ENCODE data around the gene PLEKHG5.

Gene PLEKHG5

GRCh38 chr1:6509220-6509918 is 17.9 kb upstream of the PLEKHG5 start:
- no peak for DNase-seq (ENCODE audit: low read depth in 2 of 2)

GRCh38 chr1:6508816-6509189 is 17.3 kb upstream of the PLEKHG5 start:
- no peak for DNase-seq (ENCODE audit: low read depth in 2 of 2)

DNA sequence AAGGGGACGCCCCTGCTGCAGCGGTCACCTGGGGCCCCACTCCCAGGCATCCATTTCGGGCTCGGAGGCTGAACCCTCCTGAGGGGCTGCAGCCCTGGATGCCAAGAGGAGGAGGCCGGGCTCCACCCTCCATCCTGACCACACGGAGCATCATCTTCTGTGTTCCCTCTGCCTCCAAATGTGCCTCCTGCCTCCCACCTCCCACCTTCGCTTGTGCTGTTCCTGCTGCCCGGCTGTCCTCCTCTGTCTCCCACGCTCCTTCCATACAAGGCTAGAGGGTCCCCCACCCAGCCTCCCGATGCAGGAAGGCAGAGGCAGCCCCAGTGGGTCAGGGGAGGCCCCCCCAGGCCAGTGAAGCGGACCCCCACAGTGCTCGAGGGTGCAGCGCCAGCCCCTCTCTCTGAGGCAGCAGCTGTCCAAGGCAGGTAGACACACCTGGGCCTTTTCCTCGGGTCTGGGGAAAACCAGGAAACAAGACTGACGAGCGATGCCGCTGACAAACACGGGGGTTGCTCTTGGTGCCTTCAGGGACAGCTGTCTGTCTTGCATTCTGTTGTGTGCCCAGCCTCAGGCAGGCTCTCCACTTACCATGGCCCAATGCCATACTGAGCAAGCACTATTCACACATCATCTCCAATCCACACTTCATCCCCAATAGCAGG is 16.8 kb upstream of the PLEKHG5 start:
- DNase-seq (ENCODE audit: low read depth in 2 of 2) = no peak

DNA sequence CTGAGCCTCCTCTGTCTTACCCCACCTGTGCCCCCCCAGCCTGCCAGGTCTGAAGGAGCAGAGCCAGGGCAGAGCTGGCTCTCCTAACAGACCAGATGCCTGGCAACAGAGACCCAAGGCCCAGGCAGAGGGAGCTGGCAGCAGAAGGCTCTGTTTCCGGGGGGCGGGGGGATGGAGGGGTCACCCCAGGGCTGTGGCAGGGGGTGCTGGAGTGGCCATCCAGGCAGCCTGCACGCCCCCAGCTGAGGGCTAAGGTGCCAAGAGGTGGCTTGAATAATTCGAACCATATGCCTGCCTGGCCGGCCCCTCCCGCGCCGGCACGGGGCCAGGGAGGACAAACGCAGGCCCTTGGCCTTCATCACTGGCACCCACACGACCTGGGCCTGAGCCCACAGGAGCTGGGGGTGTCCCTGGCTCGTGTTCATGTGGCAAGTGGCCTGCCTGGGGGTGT is 16.0 kb upstream of the PLEKHG5 start:
- no peak for DNase-seq (ENCODE audit: low read depth in 2 of 2)

GRCh38 chr1:6507037-6507428 is 15.6 kb upstream of the PLEKHG5 start:
- DNase-seq (ENCODE audit: low read depth in 2 of 2) = no peak

DNA sequence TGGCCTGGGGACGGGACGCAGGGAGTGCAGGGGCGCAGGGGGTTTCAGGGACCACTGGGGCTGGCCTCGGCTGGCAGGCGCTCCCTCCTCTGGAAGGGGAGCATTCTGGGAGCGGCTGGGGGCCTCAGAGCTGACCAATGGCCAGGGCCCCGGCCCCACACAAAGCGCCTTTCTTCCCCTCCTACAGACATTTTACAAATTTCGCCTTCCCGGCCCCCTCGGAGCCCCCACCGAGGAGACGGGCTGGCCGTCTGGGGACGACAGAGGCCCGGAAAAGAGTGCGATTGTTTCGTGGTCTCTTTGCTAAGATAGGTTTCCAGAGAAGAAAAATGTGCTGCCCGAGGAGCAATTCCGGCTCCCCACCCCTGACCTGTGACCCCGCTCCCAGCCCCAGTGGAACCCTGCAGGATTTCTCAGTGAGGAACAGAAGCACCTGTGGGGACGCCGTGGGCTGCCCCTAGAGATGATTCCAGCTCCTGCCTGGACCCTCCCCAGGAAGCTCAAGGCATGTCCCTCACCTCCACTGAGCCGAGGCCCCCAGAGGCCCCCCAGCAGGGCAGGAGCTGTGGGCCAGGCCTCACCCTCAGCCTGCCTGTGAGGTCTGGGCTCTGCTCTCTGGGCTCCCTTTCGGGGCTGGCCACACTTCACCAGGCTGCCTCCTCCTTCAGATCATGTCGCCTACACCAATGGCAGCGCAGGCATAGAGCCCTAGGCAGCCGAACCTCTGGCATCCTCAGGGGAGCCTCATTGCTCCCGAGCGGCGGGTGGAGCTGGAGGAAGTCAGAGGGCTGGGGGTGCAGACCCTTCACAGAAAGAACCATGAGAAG is 15.0 kb upstream of the PLEKHG5 start:
- DNase-seq (ENCODE audit: low read depth in 2 of 2) = no peak

DNA sequence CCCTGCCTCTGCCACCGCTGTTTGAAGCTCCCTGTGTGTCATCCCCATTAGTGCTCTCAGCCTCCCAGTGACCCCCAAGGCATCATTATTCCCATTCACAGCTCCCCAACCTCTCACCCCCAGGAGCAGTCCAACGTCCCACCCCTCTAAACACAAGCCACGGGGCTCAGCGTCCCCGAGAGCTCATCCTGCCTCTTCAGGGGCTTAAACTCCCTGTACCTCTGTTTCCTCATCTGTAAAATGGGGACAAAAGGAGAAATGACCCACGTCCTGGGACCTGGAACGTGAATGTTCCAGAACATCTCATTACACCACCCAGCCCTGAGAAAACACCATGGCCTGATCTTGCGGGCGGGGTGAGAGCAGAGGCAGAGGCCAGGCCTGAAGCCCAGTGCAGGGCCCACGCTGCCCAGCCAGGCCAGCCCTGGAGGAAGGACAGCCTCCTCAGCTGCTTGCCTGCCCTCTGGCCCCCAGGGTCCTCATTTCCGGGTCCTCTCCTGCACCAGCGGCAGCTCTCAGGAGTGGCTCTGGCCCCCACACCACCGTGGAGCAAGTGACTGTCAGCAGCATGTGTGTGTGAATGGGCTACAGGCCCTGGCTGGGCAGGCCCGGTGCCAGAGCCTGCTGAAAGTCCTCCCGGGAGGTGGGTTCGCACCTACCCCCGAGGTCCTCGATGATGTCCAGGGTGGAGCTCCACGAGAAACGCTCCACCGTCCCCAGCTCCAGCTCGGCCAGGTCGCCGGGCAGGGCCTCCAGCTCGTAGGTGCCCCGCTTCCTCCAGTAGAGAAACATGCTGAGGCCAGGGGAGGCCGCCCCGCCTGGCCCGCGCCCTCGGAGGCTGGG is 14.1 kb upstream of the PLEKHG5 start:
- DNase-seq (ENCODE audit: low read depth in 2 of 2) = no peak

DNA sequence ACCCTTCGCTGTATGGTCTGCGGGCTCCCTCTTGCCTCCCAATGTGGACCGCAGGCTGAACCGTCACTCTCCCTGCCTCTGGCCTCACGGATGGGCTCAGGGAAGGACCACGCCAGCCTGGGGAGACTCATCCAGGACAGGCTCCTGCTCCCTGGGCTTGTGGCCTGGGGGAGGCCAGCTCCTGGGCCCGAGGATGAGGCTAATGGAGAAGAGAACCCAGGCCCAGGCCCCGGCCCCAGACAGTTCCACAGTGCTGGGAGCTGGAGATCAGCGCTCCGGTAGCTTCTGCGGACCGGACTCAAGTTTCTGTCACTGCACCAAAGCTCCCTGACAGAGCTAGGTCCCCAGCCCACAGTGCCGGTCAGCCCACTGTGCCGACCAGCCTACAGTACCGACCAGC is 13.4 kb upstream of the PLEKHG5 start:
- DNase-seq (ENCODE audit: low read depth in 2 of 2) = no peak

DNA sequence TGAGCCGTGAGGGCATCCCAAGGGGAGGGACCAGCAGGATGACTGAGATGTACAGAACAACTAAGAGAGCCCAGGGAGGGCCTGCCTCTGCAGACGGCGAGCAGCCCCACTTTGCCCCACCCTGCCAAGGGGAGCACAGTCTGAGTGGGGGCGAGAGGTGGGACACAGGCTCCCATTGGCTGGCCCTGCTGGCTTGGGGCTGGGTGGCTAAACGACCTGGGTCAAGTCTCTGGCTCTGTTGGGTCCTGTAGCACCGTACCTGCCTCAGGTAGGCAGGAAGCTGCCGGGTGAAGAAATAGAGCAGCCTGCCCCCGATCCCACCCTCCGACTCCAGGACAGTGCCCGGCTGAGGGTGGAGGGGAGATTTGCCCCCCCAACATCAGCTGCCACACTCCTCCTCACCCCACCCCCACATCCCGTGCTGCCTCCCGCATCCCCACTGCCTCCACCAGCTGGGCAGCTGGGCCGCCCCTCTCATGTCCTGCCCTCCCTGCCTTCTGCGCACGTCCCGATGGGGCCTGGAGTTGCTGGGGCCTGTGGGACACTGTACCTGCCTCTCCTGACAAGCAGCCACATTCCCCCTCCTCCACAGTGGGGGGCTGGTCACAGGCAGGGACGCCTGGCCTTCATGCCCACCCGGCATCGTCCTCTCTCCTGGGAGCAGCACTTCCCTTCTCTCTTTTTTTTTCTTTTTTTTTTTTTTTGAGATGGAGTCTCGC is 12.6 kb upstream of the PLEKHG5 start:
- no peak for DNase-seq (ENCODE audit: low read depth in 2 of 2)

DNA sequence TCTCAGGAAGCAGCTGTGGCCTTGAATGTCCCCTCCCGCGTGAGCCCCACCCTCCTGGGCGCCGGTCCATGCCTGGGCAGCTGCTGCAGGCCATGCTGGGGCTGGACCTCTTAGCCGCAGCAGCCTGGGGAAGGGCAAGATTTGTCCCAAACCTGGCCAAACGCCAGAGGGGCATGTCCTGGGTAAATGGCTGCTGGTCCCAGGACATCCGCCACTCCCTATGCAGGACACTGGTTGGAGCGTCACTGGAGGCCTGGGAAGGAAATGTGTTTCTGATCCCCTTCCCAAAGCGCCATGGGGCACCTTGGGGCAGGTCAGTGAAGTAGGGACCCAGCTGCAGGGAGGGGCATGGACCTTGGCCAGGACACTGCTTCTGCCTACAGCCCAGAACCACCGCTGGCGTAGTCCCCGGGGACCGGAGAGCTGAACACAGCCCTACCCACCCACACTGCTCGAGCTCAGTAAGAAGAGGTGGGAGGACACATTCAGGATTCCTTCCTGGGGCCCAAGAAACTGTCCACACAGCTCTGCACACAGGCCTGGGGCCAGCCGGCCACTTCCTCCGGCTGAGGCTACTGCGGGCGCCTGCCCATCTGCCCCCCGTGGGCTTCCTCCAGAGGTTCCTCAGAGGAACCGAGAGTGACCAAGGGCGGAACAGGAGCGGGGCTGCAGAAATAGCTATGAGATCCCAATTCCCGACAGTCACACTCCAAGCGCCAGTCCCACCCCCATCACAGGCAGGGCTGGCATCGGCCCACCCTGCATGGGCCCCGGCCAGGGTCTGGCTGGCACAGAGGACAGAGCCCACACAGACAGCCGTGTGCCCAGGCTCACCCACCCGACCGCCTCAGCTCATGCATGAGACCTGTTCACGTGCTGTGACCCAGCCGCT is 10.8 kb upstream of the PLEKHG5 start:
- DNase-seq (ENCODE audit: low read depth in 2 of 2) = no peak

DNA sequence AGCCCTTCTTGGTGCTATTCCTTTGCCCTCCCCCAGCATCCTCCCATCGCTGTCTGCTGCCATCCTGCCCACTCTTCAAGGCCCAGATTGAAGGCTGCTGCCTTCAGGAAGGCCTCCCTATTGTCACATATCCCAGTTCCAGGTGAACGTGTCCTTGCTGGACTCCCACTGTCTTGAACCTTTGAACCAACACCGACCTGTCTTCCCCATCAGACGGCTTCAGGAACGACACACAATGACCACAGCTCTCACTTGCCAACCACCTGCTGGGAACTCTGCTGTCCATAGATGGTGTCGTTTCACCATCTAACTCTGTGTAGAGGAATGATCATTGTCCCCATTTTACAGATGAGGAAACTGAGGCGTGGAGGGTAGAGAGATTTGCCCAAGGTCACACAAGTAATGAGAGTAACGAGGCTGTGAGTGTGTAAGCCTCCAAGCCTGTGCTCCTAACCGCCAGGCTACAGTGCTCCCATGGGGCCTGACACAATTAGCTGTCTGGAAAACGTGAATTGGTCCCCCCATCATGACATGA is 9.9 kb upstream of the PLEKHG5 start:
- DNase-seq (ENCODE audit: low read depth in 2 of 2) = no peak

- DNase-seq (ENCODE audit: low read depth in 2 of 2) = no peak
Measured at GRCh38 chr1:6500544-6501278, 9.2 kb upstream of the PLEKHG5 start.

GRCh38 chr1:6499296-6499695 is 7.8 kb upstream of the PLEKHG5 start:
- no peak for DNase-seq (ENCODE audit: low read depth in 2 of 2)

DNA sequence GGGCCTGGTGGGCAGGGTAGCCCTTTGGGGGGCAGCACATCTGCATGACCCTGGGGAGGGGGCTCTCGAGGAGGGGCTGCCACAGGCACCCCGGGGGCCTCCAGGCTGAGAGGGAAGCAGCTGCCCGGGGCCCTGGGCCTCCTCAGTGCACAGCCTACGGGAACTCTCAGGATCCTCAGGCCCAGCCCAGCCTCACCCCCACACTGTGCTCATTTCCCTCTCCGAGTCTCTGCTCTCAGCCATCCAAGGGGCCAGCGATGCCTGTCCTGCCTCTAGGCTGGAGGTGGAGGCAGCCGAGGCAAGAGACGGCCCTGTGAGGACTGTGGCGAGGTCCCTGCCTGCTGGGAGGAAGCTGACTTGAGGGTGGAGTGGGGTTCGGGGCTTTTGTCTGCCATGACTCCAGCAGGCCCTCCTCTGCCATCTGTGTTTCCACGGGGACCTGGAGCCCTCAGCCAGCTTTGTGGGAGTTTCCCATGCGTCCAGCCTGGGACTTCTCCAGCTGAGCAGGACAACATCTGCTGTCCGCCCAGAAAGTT is 7.2 kb upstream of the PLEKHG5 start:
- no peak for DNase-seq (ENCODE audit: low read depth in 2 of 2)

DNA sequence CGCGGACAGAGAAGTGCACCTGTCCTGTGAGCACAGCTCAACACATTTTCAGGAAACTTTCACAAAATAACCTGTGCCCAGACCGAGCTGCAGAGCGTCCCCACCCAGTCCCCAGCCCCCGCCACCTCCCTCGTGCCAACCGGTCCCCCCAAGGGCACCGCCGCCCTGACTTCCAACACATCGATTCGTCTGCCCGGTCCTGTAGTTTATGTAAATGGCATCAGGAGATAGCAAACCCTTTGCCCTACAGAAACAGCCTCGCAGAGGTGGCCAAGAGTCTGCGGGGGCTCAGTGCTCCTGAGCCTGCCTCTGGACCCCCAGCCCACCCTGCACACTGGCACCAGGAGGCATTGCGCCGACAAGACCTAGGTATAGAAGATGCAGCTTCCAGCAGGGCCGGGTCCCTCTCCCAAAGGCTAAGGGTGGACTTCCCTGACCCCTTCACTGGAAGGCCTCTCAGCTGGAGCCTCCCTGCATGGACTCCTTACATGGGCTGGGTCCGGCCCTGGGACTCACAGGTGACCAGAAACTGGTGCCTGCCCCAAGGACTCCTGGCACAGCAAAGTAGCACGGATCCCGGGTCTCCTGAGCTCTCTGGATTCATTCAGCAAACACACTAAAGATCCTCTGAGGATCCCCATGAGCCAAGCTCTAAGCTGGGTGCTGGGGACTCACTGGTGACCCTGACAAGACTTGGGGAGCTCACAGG is 6.6 kb upstream of the PLEKHG5 start:
- DNase-seq (ENCODE audit: low read depth in 2 of 2) = no peak

GRCh38 chr1:6497215-6497866 is 5.9 kb upstream of the PLEKHG5 start:
- DNase-seq (ENCODE audit: low read depth in 2 of 2) = peak in 1 of 2 experiments; percentile 43

GRCh38 chr1:6496890-6497214 is 5.4 kb upstream of the PLEKHG5 start:
- DNase-seq (ENCODE audit: low read depth in 2 of 2) = no peak

DNA sequence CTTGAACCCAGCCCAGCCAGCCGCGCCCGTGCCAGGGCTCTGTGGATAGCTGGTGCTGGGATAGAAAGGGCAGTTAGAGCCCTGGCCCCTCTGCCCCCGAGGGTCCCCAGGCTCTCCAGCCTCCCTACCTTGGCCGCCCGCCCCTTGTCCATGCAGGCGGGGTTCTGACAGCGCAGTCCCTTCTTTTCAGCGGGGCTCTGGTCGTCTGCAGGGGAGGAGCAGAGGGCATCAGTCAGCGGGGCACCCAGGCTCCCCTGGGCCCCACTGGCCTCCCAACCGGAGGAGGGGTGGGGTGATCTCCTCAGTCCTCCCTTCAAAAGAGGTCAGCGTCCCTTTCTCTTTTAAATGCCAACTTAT is 4.9 kb upstream of the PLEKHG5 start:
- DNase-seq (ENCODE audit: low read depth in 2 of 2) = no peak

All from stimulated activated CD4-positive, alpha-beta T cell treated with anti-CD3 and anti-CD28 coated beads, Interleukin-12 subunit alpha, Interleukin-12 subunit beta, amount 100 ng/mL, for 24 hours (primary cell).